K562 (cell line): Measurements from ENCODE around the gene WDR5B. TPM values are rescaled to one million over a fixed set of nuclear protein-coding genes. Genes with fewer than 3 reads are reported as not detected.

Source experiments
- ATAC-seq: fragments of 200-7000 bp; cut with Tn5 transposase; 3 replicates; pipeline ENCODE4 v1.9.1; 2020; ENCODE audit warnings: moderate library complexity
- BruUV-seq: library from RNA; stranded (reverse); fragments of 400-500 nt; replicated peaks from 2 replicates; lab custom pipeline; 2021; lab: Mats Ljungman, UMichigan
- CTCF ChIA-PET: fragments of 300-600 bp; formaldehyde crosslinking; extraction: SDS; loops from one replicate; lab custom pipeline; 2021; ENCODE audit warnings: low intra/inter-chr PET ratio; lab: Yijun Ruan, JAX
- POLR2A ChIA-PET: fragments of 300-600, 350-650 bp; sonication (Branson Sonifier 250); formaldehyde crosslinking; extraction: SDS; loops from one replicate; lab custom pipeline; 2021; ENCODE audit warnings: antibody characterized with exemption, inconsistent platforms; lab: Yijun Ruan, JAX
- DNase-seq, 4 experiments: peaks; one replicate each; pipeline versions ENCODE4 v3.0.0 to v3.0.0-alpha.2; 2011 to 2018; ENCODE audit warnings: low spot score in 3 of 4, mixed read lengths in 3 of 4; ENCODE audit errors: extremely low read depth in 1 of 4
- FAIRE-seq: peaks from 2 replicates; lab custom pipeline; 2011; peaks lifted over from hg19 to GRCh38; lab: Jason Lieb, UNC
- H2AFZ ChIP-seq: 2 replicates; pipeline ENCODE4 v1.6.0; 2011; ENCODE audit warnings: low read depth, low read length, control low read depth, inconsistent platforms
- H3K27ac ChIP-seq: fragments of 200-600 bp; 3 replicates; pipeline ENCODE4 v1.8.0; 2011; ENCODE audit warnings: low read depth, mild to moderate bottlenecking, control low read depth, inconsistent platforms, low read length, moderate library complexity, mixed read lengths; ENCODE audit errors: extremely low read depth
- H3K27me3 ChIP-seq, 2 experiments: fragments of 300-600 bp in 1 of 2; 2 replicates in 1 of 2; 3 replicates in 1 of 2; pipeline versions ENCODE4 v1.6.0 to v1.8.0; 2011; ENCODE audit warnings: inconsistent platforms in 2 of 2, low read length in 2 of 2, mild to moderate bottlenecking in 1 of 2, mixed read lengths in 1 of 2, moderate library complexity in 1 of 2; ENCODE audit not compliant: control insufficient read depth in 2 of 2, insufficient read depth in 2 of 2
- H3K36me3 ChIP-seq: fragments of 300-600 bp; 3 replicates; pipeline ENCODE4 v1.8.0; 2011; ENCODE audit warnings: mild to moderate bottlenecking, low read length, inconsistent platforms; ENCODE audit not compliant: control insufficient read depth, insufficient read depth
- H3K4me1 ChIP-seq, 2 experiments: fragments of 200-600 bp in 1 of 2; replicated peaks in 1 of 2; 2 replicates in 1 of 2; 3 replicates in 1 of 2; pipeline versions ENCODE4 v1.5.1 to v1.8.0; 2011; ENCODE audit warnings: inconsistent platforms in 2 of 2, low read length in 2 of 2, mild to moderate bottlenecking in 1 of 2, mixed read lengths in 1 of 2, moderate library complexity in 1 of 2; ENCODE audit not compliant: control insufficient read depth in 2 of 2, insufficient read depth in 2 of 2
- H3K4me2 ChIP-seq: 2 replicates; pipeline ENCODE4 v1.6.1; 2011; ENCODE audit warnings: low read length, control low read depth, inconsistent platforms, mixed read lengths; ENCODE audit not compliant: insufficient read depth
- H3K4me3 ChIP-seq: fragments of 200-600 bp; sonication (generic), shearing (Covaris generic); 2 replicates; pipeline ENCODE4 v1.5.1; 2016; ENCODE audit warnings: control low read depth, inconsistent platforms
- H3K79me2 ChIP-seq: fragments of 200-600 bp; 3 replicates; pipeline ENCODE4 v1.8.0; 2011; ENCODE audit warnings: low read length, inconsistent platforms; ENCODE audit not compliant: control insufficient read depth, insufficient read depth
- H3K9ac ChIP-seq, 2 experiments: 2 replicates each; pipeline versions ENCODE4 v1.6.0 to v1.6.1; 2011; ENCODE audit warnings: low read depth in 2 of 2, low read length in 2 of 2, control low read depth in 1 of 2, inconsistent platforms in 1 of 2, mild to moderate bottlenecking in 1 of 2, mixed read lengths in 1 of 2; ENCODE audit not compliant: insufficient read depth in 1 of 2
- H3K9me1 ChIP-seq: one replicate; pipeline ENCODE4 v1.6.0; 2011; ENCODE audit warnings: inconsistent platforms, mild to moderate bottlenecking, low read length, moderate library complexity; ENCODE audit not compliant: control insufficient read depth, insufficient read depth
- H3K9me3 ChIP-seq: replicated peaks from 2 replicates; pipeline ENCODE4 v1.5.1; 2011; ENCODE audit warnings: low read depth, low read length, inconsistent platforms; ENCODE audit not compliant: control insufficient read depth, insufficient read depth
- H4K20me1 ChIP-seq: replicated peaks from 2 replicates; pipeline ENCODE4 v1.6.1; 2011; ENCODE audit warnings: low read length, inconsistent platforms, mixed read lengths; ENCODE audit not compliant: control insufficient read depth, insufficient read depth
- CREM ChIP-seq: IDR thresholded peaks from 2 replicates; pipeline ENCODE4 v1.6.1; 2014; ENCODE audit warnings: antibody characterized with exemption, low read depth
- CTBP1 ChIP-seq: fragments of 450-650 bp; IDR thresholded peaks from 2 replicates; pipeline ENCODE4 v1.6.1; 2016; ENCODE audit warnings: borderline replicate concordance
- GATA2 ChIP-seq: sonication (generic); formaldehyde crosslinking; IDR thresholded peaks from 2 replicates; pipeline ENCODE4 v1.4.0; 2020; ENCODE audit warnings: mild to moderate bottlenecking, missing genetic modification reagents
- KLF16 ChIP-seq: IDR thresholded peaks from 2 replicates; pipeline ENCODE4 v1.6.1; 2016; ENCODE audit warnings: antibody characterized with exemption
- MEF2A ChIP-seq: IDR thresholded peaks from 2 replicates; pipeline ENCODE4 v1.6.1; 2011; ENCODE audit warnings: low read depth, mild to moderate bottlenecking, low read length, moderate library complexity; ENCODE audit not compliant: control insufficient read depth
- SMAD4 ChIP-seq: fragments of 250-450 bp; sonication (Bioruptor Pico); conservative IDR thresholded peaks from 2 replicates; pipeline ENCODE4 v1.8.0; 2021; ENCODE audit warnings: inconsistent platforms, mild to moderate bottlenecking, moderate library complexity
- TAF7 ChIP-seq: fragments of 450-650 bp; IDR thresholded peaks from 2 replicates; pipeline ENCODE4 v1.6.1; 2016; ENCODE audit warnings: missing genetic modification characterization, missing compliant biosample characterization
- YY1 ChIP-seq, 3 experiments: IDR thresholded peaks; 2 replicates each; pipeline ENCODE4 v1.6.1; 2011; ENCODE audit warnings: low read length in 2 of 3, mild to moderate bottlenecking in 2 of 3, moderate library complexity in 2 of 3, borderline replicate concordance in 1 of 3, control low read depth in 1 of 3, low read depth in 1 of 3; ENCODE audit not compliant: insufficient read depth in 3 of 3, insufficient replicate concordance in 2 of 3, control insufficient read depth in 1 of 3, insufficient read length in 1 of 3; ENCODE audit errors: extremely low read depth in 1 of 3
- WGBS: fragments of 100-300 bp; shearing (Covaris generic); methylation state at CpG from one replicate; pipeline ENCODE4 v1.1.6; 2016; ENCODE audit warnings: low coverage, mixed read lengths; ENCODE audit not compliant: insufficient coverage; ENCODE audit errors: missing lambda C conversion rate; 5-methylcytosine and 5-hydroxymethylcytosine counted together
- in situ Hi-C: fragments of 300-500 bp; cut with MboI; formaldehyde crosslinking; loops from 4 replicates; pipeline ENCODE4 v1.15.0; 2018; ENCODE audit warnings: inconsistent platforms, mixed read lengths
- intact Hi-C: fragments of 100-400 bp; cut with micrococcal nuclease; formaldehyde crosslinking; loops from 2 replicates; pipeline ENCODE4 v1.14.2; 2022
- polyA plus RNA-seq, 8 experiments: library from polyadenylated mRNA; depleted of rRNA in 4 of 8; stranded (reverse) in 5 of 8; unstranded in 3 of 8; fragments of >200 nt; fragmentation: Nextera tagmentation in 2 of 8; fragmentation: Illumina TruSeq in 1 of 8; extraction: Ambion mirVana in 2 of 8; extraction: Trizol in 1 of 8; gene quantifications; 2 replicates each; pipeline versions ENCODE4 v1.2.1 to v1.2.3, GENCODE V29; 2011 to 2014; ENCODE audit warnings: inconsistent platforms in 1 of 8, missing spikeins in 1 of 8
- total RNA-seq, 7 experiments: library from RNA; depleted of rRNA in 6 of 7; stranded (reverse); fragments of >200 nt in 6 of 7; fragmentation: Illumina TruSeq in 2 of 7; extraction: Trizol in 2 of 7; gene quantifications; 2 replicates each; pipeline versions ENCODE4 v1.2.1 to v1.2.3, GENCODE V29; 2011 to 2021; ENCODE audit warnings: low replicate concordance in 1 of 7
- TF ChIP-seq, protein P1 (sequence below): fragments of 450-650 bp; IDR thresholded peaks from 2 replicates; pipeline ENCODE4 v1.6.1; 2016
- TF ChIP-seq, protein P2 (sequence below): sonication (generic); formaldehyde crosslinking; IDR thresholded peaks from 2 replicates; pipeline ENCODE4 v1.8.0; 2023; ENCODE audit warnings: missing genetic modification reagents, mild to moderate bottlenecking, borderline replicate concordance

The WDR5B gene
- total and polyA plus RNA-seq, 9 of the 15 experiments (the other 6 are each of a cell fraction or from before 2014, with no cell fraction given): 2.8 to 10.1 (median 4.2) TPM

DNA sequence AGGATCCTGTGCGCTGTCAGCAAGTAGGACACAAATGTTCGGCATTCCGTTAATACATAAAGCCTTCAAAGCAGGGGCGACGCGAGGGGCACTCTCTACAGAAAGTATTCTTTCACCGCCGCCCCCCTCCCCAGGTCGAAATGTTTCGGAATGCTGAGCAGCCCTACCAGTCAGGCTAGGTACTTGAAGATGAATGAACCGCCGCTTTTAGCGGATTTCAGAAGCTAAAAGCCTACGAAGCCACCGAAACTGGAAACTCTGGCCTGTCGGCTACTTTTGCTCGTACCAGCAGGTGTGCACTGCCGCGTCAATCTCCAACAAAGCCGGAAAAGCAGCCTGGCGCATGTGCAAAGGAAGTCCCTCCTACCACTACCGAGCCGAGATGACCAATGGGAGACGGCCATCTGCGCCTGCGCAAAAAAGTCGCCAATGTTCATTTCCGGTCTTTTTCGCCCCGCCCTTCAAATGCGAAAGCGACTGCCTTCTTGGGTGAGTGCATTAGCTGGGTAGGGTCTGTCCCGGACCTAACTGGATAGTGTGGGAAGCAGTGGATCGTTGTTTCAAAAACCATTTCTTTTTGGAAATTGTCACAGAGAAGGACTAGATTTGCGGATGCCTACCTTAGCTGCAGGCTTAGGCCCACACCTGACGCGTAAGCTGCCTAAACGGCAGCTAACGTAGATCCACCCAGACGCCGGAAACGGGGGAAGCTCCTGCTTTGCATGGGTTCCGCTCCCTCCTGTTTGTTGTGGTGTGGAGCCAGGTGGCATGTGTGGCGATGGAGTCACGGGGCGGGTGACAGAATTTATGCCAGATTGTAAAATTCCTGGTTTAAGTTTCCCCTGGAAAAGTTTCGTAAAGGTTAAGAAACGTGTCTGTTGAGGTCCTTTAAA is at the start of gene WDR5B (continued):
- TF ChIP-seq, protein P1, sequence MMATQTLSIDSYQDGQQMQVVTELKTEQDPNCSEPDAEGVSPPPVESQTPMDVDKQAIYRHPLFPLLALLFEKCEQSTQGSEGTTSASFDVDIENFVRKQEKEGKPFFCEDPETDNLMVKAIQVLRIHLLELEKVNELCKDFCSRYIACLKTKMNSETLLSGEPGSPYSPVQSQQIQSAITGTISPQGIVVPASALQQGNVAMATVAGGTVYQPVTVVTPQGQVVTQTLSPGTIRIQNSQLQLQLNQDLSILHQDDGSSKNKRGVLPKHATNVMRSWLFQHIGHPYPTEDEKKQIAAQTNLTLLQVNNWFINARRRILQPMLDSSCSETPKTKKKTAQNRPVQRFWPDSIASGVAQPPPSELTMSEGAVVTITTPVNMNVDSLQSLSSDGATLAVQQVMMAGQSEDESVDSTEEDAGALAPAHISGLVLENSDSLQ: peak; percentile 94
- no peak for TF ChIP-seq KLF16
- TF ChIP-seq TAF7: peak; percentile 51; the same call in 1 of the 2 replicates
- peak; percentile 33; the same call in 1 of the 2 replicates for TF ChIP-seq CTBP1

DNA sequence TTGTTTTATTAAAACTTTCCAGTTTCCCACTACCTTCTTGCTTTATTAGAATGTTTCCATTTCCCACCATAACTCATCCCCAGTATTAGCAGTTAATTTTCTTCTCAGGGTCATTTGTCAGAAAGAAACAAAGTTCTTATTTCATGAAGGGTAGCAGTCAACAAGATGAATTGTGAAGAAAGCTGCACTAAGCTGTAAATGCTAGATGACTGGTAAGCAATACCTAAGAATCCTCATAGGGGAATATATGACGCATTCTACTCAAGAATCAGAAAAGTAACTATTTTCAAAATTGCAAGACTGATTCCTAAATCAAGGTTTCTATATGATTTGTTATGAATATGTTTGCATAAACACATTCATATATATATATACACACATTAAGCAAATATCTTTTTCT is 48.8 kb upstream of the WDR5B start:
- TF ChIP-seq MEF2A (no peak), CREM (no peak), GATA2 (CRISPR knock-in tag) (no peak), SMAD4 (CRISPR knock-in tag) (no peak), CTBP1 (no peak), YY1 (IDR thresholded peaks at IDR 0.05; ENCODE audit: borderline replicate concordance in 1 of 3, control insufficient read depth in 1 of 3, extremely low read depth in 1 of 3, insufficient read depth in 3 of 3, insufficient read length in 1 of 3, insufficient replicate concordance in 2 of 3, low read depth in 1 of 3, low read length in 2 of 3) (no peak)
- TF ChIP-seq, protein P2, sequence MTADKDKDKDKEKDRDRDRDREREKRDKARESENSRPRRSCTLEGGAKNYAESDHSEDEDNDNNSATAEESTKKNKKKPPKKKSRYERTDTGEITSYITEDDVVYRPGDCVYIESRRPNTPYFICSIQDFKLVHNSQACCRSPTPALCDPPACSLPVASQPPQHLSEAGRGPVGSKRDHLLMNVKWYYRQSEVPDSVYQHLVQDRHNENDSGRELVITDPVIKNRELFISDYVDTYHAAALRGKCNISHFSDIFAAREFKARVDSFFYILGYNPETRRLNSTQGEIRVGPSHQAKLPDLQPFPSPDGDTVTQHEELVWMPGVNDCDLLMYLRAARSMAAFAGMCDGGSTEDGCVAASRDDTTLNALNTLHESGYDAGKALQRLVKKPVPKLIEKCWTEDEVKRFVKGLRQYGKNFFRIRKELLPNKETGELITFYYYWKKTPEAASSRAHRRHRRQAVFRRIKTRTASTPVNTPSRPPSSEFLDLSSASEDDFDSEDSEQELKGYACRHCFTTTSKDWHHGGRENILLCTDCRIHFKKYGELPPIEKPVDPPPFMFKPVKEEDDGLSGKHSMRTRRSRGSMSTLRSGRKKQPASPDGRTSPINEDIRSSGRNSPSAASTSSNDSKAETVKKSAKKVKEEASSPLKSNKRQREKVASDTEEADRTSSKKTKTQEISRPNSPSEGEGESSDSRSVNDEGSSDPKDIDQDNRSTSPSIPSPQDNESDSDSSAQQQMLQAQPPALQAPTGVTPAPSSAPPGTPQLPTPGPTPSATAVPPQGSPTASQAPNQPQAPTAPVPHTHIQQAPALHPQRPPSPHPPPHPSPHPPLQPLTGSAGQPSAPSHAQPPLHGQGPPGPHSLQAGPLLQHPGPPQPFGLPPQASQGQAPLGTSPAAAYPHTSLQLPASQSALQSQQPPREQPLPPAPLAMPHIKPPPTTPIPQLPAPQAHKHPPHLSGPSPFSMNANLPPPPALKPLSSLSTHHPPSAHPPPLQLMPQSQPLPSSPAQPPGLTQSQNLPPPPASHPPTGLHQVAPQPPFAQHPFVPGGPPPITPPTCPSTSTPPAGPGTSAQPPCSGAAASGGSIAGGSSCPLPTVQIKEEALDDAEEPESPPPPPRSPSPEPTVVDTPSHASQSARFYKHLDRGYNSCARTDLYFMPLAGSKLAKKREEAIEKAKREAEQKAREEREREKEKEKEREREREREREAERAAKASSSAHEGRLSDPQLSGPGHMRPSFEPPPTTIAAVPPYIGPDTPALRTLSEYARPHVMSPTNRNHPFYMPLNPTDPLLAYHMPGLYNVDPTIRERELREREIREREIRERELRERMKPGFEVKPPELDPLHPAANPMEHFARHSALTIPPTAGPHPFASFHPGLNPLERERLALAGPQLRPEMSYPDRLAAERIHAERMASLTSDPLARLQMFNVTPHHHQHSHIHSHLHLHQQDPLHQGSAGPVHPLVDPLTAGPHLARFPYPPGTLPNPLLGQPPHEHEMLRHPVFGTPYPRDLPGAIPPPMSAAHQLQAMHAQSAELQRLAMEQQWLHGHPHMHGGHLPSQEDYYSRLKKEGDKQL (CRISPR knock-in tag): no peak
- H3K9ac ChIP-seq: no peak overlapping the region
- no peak overlapping the region for H3K27ac ChIP-seq
- H3K36me3 ChIP-seq: peaks cover 54% of the 10 kb centered on the region
- no peak overlapping the region for H3K4me2 ChIP-seq
- FAIRE-seq (no peak), ATAC-seq (no peak), DNase-seq (no peak)
- WGBS: 100% methylated on average over 1 of the region's 1 CpG
- H2AFZ ChIP-seq: no peak overlapping the region
- POLR2A ChIA-PET: no interaction called here
- no TSS peak for BruUV-seq
- no peaks in the 10 kb centered on the region for H3K9me1 ChIP-seq
- H4K20me1 ChIP-seq: peaks cover 3% of the 10 kb centered on the region; the same call in 1 of the 2 replicates
- in situ Hi-C loops: no loop called here
- H3K79me2 ChIP-seq: peaks cover 21% of the 10 kb centered on the region
- H3K9me3 ChIP-seq: no peaks in the 10 kb centered on the region
- peaks cover 0 to 3% of the 10 kb centered on the region in 2 experiments; a peak in 1 of 5 replicates for H3K4me1 ChIP-seq
- H3K4me3 ChIP-seq: no peak overlapping the region
- intact Hi-C loops: no loop called here
- H3K27me3 ChIP-seq: no peaks in the 10 kb centered on the region
- CTCF ChIA-PET: no interaction called here
